ENCODE data around the gene M1AP. TPM values are rescaled to one million over a fixed set of nuclear protein-coding genes. Genes with fewer than 3 reads are reported as not detected.

M1AP gene
- total and polyA plus RNA-seq, 3 donors from 2014 or later, result 11.7 to 21.4 (median 14.0) TPM

DNA sequence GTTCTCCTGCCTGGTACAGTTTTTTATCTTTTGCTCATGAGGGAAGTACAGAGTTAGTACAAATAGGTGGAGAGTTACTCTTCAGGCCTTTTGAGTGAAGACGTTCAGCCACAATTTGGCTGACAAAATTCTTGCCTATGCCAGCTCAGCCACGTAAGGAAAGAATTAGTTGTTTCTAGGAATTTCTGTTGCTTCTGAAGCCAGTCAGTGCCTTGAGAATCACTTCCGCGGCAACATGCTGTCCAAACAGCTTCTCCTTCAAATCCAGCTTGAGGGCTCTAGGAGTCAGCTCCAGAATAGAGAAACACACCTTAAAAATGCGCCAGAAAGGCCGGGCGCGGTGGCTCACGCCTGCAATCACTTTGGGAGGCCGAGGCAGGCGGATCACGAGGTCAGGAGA, 27.5 kb downstream of the M1AP start:
- WGBS, 2 donors, result 55 to 61% methylated on average over 12 of the region's 12 CpGs
- DNase-seq, result no peak
- TF ChIP-seq, protein P1, sequence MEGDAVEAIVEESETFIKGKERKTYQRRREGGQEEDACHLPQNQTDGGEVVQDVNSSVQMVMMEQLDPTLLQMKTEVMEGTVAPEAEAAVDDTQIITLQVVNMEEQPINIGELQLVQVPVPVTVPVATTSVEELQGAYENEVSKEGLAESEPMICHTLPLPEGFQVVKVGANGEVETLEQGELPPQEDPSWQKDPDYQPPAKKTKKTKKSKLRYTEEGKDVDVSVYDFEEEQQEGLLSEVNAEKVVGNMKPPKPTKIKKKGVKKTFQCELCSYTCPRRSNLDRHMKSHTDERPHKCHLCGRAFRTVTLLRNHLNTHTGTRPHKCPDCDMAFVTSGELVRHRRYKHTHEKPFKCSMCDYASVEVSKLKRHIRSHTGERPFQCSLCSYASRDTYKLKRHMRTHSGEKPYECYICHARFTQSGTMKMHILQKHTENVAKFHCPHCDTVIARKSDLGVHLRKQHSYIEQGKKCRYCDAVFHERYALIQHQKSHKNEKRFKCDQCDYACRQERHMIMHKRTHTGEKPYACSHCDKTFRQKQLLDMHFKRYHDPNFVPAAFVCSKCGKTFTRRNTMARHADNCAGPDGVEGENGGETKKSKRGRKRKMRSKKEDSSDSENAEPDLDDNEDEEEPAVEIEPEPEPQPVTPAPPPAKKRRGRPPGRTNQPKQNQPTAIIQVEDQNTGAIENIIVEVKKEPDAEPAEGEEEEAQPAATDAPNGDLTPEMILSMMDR (IDR thresholded peaks at IDR 0.05), result no peak
- no peak for TF ChIP-seq POLR2A (IDR thresholded peaks at IDR 0.05)
- Histone ChIP-seq H3K4me3 (no peak overlapping the region), H3K27me3 (no peaks in the 10 kb centered on the region), H3K27ac (no peak overlapping the region), H3K36me3 (ENCODE audit: low read depth, missing control alignments) (no peaks in the 10 kb centered on the region), H3K4me1 (no peaks in the 10 kb centered on the region), H3K9me3 (no peaks in the 10 kb centered on the region)
- intact Hi-C loops (cut with DNase I; ENCODE audit: low total_unique reads), result no loop called here

GRCh38 chr2:74619651-74620297, 28.4 kb downstream of the M1AP start:
- no peaks in the 10 kb centered on the region for H3K4me1 ChIP-seq
- TF ChIP-seq POLR2A (IDR thresholded peaks at IDR 0.05), result no peak
- TF ChIP-seq, protein P1 (IDR thresholded peaks at IDR 0.05), result no peak
- no peak overlapping the region for H3K4me3 ChIP-seq
- H3K36me3 ChIP-seq (ENCODE audit: low read depth, missing control alignments), result no peaks in the 10 kb centered on the region
- 76 to 79% methylated on average over 5 of the region's 5 CpGs for WGBS, 2 donors
- intact Hi-C loops (cut with DNase I; ENCODE audit: low total_unique reads), result no loop called here
- H3K27ac ChIP-seq, result no peak overlapping the region
- DNase-seq, result no peak
- no peaks in the 10 kb centered on the region for H3K27me3 ChIP-seq
- no peaks in the 10 kb centered on the region for H3K9me3 ChIP-seq

- intact Hi-C loops (cut with DNase I; ENCODE audit: low total_unique reads), result no loop called here
- Histone ChIP-seq H3K36me3 (ENCODE audit: low read depth, missing control alignments) (no peaks in the 10 kb centered on the region), H3K4me3 (no peak overlapping the region), H3K27ac (no peak overlapping the region), H3K27me3 (no peaks in the 10 kb centered on the region), H3K9me3 (no peaks in the 10 kb centered on the region), H3K4me1 (no peaks in the 10 kb centered on the region)
- TF ChIP-seq POLR2A (IDR thresholded peaks at IDR 0.05), result no peak
- TF ChIP-seq, protein P1 (IDR thresholded peaks at IDR 0.05), result no peak
- no peak for DNase-seq
- WGBS, 2 donors, result 83 to 91% methylated on average over 6 of the region's 6 CpGs
Measured at GRCh38 chr2:74618410-74619083, 29.6 kb downstream of the M1AP start.

DNA sequence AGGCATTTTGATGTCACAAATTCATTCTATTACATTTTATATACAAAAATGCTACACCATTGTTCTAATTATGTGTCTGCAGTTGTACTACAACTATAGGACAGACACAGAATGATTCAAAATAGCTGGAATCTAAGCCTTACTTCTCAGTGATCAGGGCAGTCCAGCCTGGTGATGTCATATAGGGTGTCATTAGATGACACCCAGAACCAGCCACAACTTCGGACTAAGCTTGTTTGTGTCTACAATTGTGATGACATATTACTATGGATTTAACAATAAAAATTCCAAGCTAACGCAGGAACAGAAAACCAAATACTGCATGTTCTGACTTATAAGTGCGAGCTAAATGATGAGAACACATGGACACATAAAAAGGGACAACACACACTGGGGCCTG, 31.0 kb downstream of the M1AP start:
- H3K4me3 ChIP-seq, result no peak overlapping the region

More for the DNA sequence above, 31.0 kb downstream of the M1AP start:
- Histone ChIP-seq H3K27ac (no peak overlapping the region), H3K36me3 (ENCODE audit: low read depth, missing control alignments) (no peaks in the 10 kb centered on the region), H3K4me1 (no peaks in the 10 kb centered on the region), H3K9me3 (no peaks in the 10 kb centered on the region), H3K27me3 (no peaks in the 10 kb centered on the region)
- intact Hi-C loops (cut with DNase I; ENCODE audit: low total_unique reads), result no loop called here
- TF ChIP-seq POLR2A (IDR thresholded peaks at IDR 0.05), result no peak
- TF ChIP-seq, protein P1 (IDR thresholded peaks at IDR 0.05), result no peak
- no peak for DNase-seq
- 94 to 95% methylated on average over 3 of the region's 3 CpGs for WGBS, 2 donors
